AG20443 (cell line): ENCODE results near the gene CTF1.
"Not testable (repeated sequence)": the region's sequence is repeated elsewhere in the genome, so short reads cannot be mapped to it uniquely, and the experiment has no call there.

Experiments used
- DNase-seq: peaks from one replicate; pipeline ENCODE4 v3.0.0; 2012; ENCODE audit warnings: low spot score, mixed read lengths

The CTF1 gene

GRCh38 chr16:30931068-30931650, 34.7 kb downstream of the CTF1 start:
- DNase-seq = no peak

GRCh38 chr16:30934827-30935557, 38.6 kb downstream of the CTF1 start:
- DNase-seq = peak; percentile 66

GRCh38 chr16:30937692-30938091, 41.3 kb downstream of the CTF1 start:
- no peak for DNase-seq

- DNase-seq = not testable (repeated sequence)
These were observed 43.2 kb downstream of the CTF1 start for GRCh38 chr16:30939571-30939970.

- DNase-seq = peak; percentile 90
These were observed 45.4 kb downstream of the CTF1 start for GRCh38 chr16:30941600-30942425.

- DNase-seq = no peak
These were observed 46.0 kb downstream of the CTF1 start for GRCh38 chr16:30942426-30942806.

GRCh38 chr16:30944352-30944751, 47.9 kb downstream of the CTF1 start:
- DNase-seq = no peak

GRCh38 chr16:30946671-30947540, 50.5 kb downstream of the CTF1 start:
- no peak for DNase-seq

- DNase-seq = no peak
These were observed 51.1 kb downstream of the CTF1 start for GRCh38 chr16:30947541-30947858.

- peak; percentile 93 for DNase-seq
These were observed 51.6 kb downstream of the CTF1 start for GRCh38 chr16:30947859-30948666.

GRCh38 chr16:30948667-30949649, 52.5 kb downstream of the CTF1 start, which contains the start of gene ORAI3:
TSS of gene ORAI3 (plus strand) at chr16:30949068. CDS start at chr16:30949290, 222 bp downstream.
- DNase-seq = peak; percentile 75

- peak; percentile 81 for DNase-seq
These were observed 53.5 kb downstream of the CTF1 start for GRCh38 chr16:30949650-30950515.

- no peak for DNase-seq
These were observed 54.2 kb downstream of the CTF1 start for GRCh38 chr16:30950516-30951065.

- DNase-seq = no peak
These were observed 54.8 kb downstream of the CTF1 start for GRCh38 chr16:30951193-30951592.

- DNase-seq = no peak
These were observed 55.3 kb downstream of the CTF1 start for GRCh38 chr16:30951750-30952149.

GRCh38 chr16:30953111-30953510, 56.7 kb downstream of the CTF1 start:
- no peak for DNase-seq
